Nephron (organoid): ENCODE measurements around the gene TUBGCP5.

Experiments used
- H3K27ac Mint-ChIP-seq, 3 experiments: 2 replicates each; pipeline ENCODE4 v1.8.0; 2020; ENCODE audit warnings: mixed read lengths in 3 of 3, mild to moderate bottlenecking in 2 of 3, moderate library complexity in 1 of 3
- H3K27me3 Mint-ChIP-seq: 2 replicates; pipeline ENCODE4 v1.8.0; 2021; ENCODE audit warnings: low read depth, mild to moderate bottlenecking, moderate library complexity, mixed read lengths
- H3K36me3 Mint-ChIP-seq: 2 replicates; pipeline ENCODE4 v1.8.0; 2020; ENCODE audit warnings: low read depth, mixed read lengths
- H3K4me1 Mint-ChIP-seq: 2 replicates; pipeline ENCODE4 v1.8.0; 2020; ENCODE audit warnings: mixed read lengths
- H3K4me3 Mint-ChIP-seq, 3 experiments: 2 replicates each; pipeline ENCODE4 v1.8.0; 2020; ENCODE audit warnings: mild to moderate bottlenecking in 3 of 3, mixed read lengths in 3 of 3, moderate library complexity in 2 of 3
- H3K9me3 Mint-ChIP-seq: 2 replicates; pipeline ENCODE4 v1.8.0; 2020; ENCODE audit warnings: mixed read lengths
- CTCF ChIP-seq, 3 experiments: fragments of 200-600 bp; sonication (generic); IDR thresholded peaks; one replicate each; pipeline ENCODE4 v1.5.0; 2021; ENCODE audit warnings: antibody characterized with exemption in 3 of 3; ENCODE audit not compliant: unreplicated experiment in 3 of 3

Gene TUBGCP5

GRCh38 chr15:22981051-22981840 lies 58.1 kb downstream of the TUBGCP5 start:
- Mint-ChIP-seq H3K4me3 (peak overlapping the region; percentile 85 to 94 (median 93)), H3K36me3 (no peaks in the 10 kb centered on the region), H3K27me3 (peaks cover 4% of the 10 kb centered on the region), H3K27ac (peak overlapping the region in 2 of 3 experiments; percentile 32 to 84), H3K4me1 (peaks cover 11% of the 10 kb centered on the region), H3K9me3 (no peaks in the 10 kb centered on the region)
- no peak for TF ChIP-seq CTCF (IDR thresholded peaks at IDR 0.05; ENCODE audit: unreplicated experiment in 3 of 3)

- peaks cover 11% of the 10 kb centered on the region for H3K4me1 Mint-ChIP-seq
- no peak for TF ChIP-seq CTCF (IDR thresholded peaks at IDR 0.05; ENCODE audit: unreplicated experiment in 3 of 3)
- no peaks in the 10 kb centered on the region for H3K9me3 Mint-ChIP-seq
- peak within 1 kb of the TSS; percentile 30 to 84 (median 47) for H3K27ac Mint-ChIP-seq
- H3K4me3 Mint-ChIP-seq = peak within 1 kb of the TSS; percentile 89 to 97 (median 96)
- H3K27me3 Mint-ChIP-seq = peaks cover 4% of the 10 kb centered on the region
- H3K36me3 Mint-ChIP-seq = no peaks in the 10 kb centered on the region
These were observed 58.9 kb downstream of the TUBGCP5 start, which contains the start of gene CYFIP1 for GRCh38 chr15:22980189-22981050. CYFIP1 (minus strand) TSS chr15:22980368; CDS start chr15:22947285, 33,083 bp downstream.

- H3K4me3 Mint-ChIP-seq = peak overlapping the region; percentile 89 to 97 (median 96)
- no peaks in the 10 kb centered on the region for H3K9me3 Mint-ChIP-seq
- H3K36me3 Mint-ChIP-seq = peaks cover 3% of the 10 kb centered on the region
- no peak for TF ChIP-seq CTCF (IDR thresholded peaks at IDR 0.05; ENCODE audit: unreplicated experiment in 3 of 3)
- peaks cover 15% of the 10 kb centered on the region for H3K4me1 Mint-ChIP-seq
- H3K27ac Mint-ChIP-seq = peak overlapping the region; percentile 30 to 63 (median 47)
- peaks cover 4% of the 10 kb centered on the region for H3K27me3 Mint-ChIP-seq
These were observed 59.9 kb downstream of the TUBGCP5 start for GRCh38 chr15:22979238-22980188.

GRCh38 chr15:22978691-22979237 lies 60.6 kb downstream of the TUBGCP5 start:
- Mint-ChIP-seq H3K4me3 (peak overlapping the region; percentile 89 to 97 (median 96)), H3K4me1 (peaks cover 15% of the 10 kb centered on the region), H3K27me3 (peaks cover 4% of the 10 kb centered on the region), H3K27ac (peak overlapping the region in 1 of 3 experiments; percentile 2), H3K36me3 (peaks cover 3% of the 10 kb centered on the region), H3K9me3 (no peaks in the 10 kb centered on the region)
- TF ChIP-seq CTCF (IDR thresholded peaks at IDR 0.05; ENCODE audit: unreplicated experiment in 3 of 3) = no peak

- peaks cover 15% of the 10 kb centered on the region for H3K4me1 Mint-ChIP-seq
- no peak overlapping the region for H3K4me3 Mint-ChIP-seq
- peaks cover 7% of the 10 kb centered on the region for H3K9me3 Mint-ChIP-seq
- H3K27ac Mint-ChIP-seq = no peak overlapping the region
- no peaks in the 10 kb centered on the region for H3K27me3 Mint-ChIP-seq
- TF ChIP-seq CTCF (IDR thresholded peaks at IDR 0.05; ENCODE audit: unreplicated experiment in 3 of 3) = no peak
- H3K36me3 Mint-ChIP-seq = peaks cover 20% of the 10 kb centered on the region
These were observed 64.6 kb downstream of the TUBGCP5 start for GRCh38 chr15:22974745-22975144.
